Mesothelial cell of epicardium (in vitro differentiated cells): ENCODE results near the gene PRKCA. TPM values are rescaled to one million over a fixed set of nuclear protein-coding genes. Genes with fewer than 3 reads are reported as not detected.

Source experiments
- DNase-seq, 2 experiments: peaks; one replicate each; pipeline ENCODE4 v3.0.0; 2021; ENCODE audit warnings: low spot score in 2 of 2; ENCODE audit not compliant: unreplicated experiment in 2 of 2
- H3K27ac Mint-ChIP-seq: 2 replicates; pipeline ENCODE4 v1.8.0; 2021; ENCODE audit warnings: mixed read lengths
- H3K27me3 Mint-ChIP-seq: 2 replicates; pipeline ENCODE4 v1.8.0; 2021; ENCODE audit warnings: low read depth, mixed read lengths
- H3K36me3 Mint-ChIP-seq: 2 replicates; pipeline ENCODE4 v1.8.0; 2021; ENCODE audit warnings: mixed read lengths
- H3K4me1 Mint-ChIP-seq: 2 replicates; pipeline ENCODE4 v1.8.0; 2021; ENCODE audit warnings: mixed read lengths
- H3K4me3 Mint-ChIP-seq: 2 replicates; pipeline ENCODE4 v1.8.0; 2021; ENCODE audit warnings: mild to moderate bottlenecking, moderate library complexity, mixed read lengths
- H3K9me3 Mint-ChIP-seq: 2 replicates; pipeline ENCODE4 v1.8.0; 2021; ENCODE audit warnings: mixed read lengths
- total RNA-seq: library from RNA; stranded (reverse); gene quantifications from 3 replicates; pipeline ENCODE4 v1.2.1, GENCODE V29; 2021
- TF ChIP-seq, protein P1 (sequence below): fragments of 200-600 bp; sonication (generic); IDR thresholded peaks from one replicate; pipeline ENCODE4 v1.5.0; 2021; ENCODE audit warnings: antibody characterized with exemption; ENCODE audit not compliant: unreplicated experiment

Gene PRKCA
- total RNA-seq, 1 donor from 2014 or later = 15.2 TPM

DNA sequence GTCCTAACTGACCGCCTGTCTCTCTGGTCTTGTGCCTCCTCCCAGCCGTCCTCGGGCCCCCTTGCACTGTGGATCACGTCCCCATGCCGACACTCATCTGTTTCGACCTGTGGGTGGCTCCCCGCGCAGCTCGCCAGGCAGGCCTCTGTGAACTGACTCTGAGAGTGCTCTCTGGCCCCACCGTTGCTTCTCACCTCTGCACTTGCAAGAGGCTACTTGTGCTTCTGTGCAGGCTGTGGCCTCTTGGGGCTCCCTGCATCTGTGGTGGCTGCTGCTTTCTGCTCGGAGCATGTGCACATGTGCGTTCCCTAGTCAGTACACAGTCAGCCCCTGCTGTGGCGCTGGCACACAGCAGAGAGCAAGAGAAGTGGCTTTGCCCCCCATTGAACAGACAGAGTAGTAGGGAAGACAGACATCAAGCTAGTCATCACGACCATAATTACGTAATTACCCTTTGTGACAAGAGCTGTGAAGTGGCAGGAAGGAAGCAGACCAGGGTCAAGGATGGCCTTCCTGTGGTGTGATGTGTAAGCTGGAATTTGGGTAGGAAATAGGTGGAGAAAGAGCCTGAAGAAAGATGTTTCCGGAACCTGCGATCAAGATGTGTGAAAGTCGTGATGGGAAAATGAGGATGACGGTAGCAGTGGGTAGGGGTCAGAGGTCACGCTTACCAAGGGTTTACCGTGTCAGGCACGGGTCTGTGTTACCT, 276.5 kb downstream of the PRKCA start:
- H3K36me3 Mint-ChIP-seq = no peaks in the 10 kb centered on the region
- H3K4me1 Mint-ChIP-seq = peaks cover 23% of the 10 kb centered on the region
- H3K27me3 Mint-ChIP-seq = no peaks in the 10 kb centered on the region

DNA sequence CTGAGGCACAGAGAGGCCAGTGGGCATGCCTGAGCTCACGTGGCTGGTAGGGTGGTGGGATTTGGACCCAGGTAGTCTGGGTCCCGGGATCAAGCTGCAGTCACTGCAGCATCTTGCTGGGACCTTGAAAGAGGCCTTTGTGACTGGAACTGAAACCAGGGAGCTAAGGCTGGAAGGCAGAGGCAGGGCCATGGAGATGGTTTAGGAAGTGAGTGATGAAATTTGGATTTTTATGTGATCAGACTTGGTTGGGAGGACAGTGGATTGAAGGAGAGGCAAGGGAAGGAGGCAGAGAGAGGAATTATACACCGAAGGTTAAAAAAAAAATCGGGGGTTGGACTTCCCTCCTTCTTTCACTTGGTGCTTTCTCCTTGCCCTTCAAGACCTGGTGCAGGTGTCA, 277.1 kb downstream of the PRKCA start:
- Mint-ChIP-seq H3K27me3 (no peaks in the 10 kb centered on the region), H3K4me3 (no peak overlapping the region), H3K9me3 (peaks cover 4% of the 10 kb centered on the region), H3K36me3 (no peaks in the 10 kb centered on the region), H3K4me1 (peaks cover 23% of the 10 kb centered on the region), H3K27ac (no peak overlapping the region)
- no peak for DNase-seq
- TF ChIP-seq, protein P1, sequence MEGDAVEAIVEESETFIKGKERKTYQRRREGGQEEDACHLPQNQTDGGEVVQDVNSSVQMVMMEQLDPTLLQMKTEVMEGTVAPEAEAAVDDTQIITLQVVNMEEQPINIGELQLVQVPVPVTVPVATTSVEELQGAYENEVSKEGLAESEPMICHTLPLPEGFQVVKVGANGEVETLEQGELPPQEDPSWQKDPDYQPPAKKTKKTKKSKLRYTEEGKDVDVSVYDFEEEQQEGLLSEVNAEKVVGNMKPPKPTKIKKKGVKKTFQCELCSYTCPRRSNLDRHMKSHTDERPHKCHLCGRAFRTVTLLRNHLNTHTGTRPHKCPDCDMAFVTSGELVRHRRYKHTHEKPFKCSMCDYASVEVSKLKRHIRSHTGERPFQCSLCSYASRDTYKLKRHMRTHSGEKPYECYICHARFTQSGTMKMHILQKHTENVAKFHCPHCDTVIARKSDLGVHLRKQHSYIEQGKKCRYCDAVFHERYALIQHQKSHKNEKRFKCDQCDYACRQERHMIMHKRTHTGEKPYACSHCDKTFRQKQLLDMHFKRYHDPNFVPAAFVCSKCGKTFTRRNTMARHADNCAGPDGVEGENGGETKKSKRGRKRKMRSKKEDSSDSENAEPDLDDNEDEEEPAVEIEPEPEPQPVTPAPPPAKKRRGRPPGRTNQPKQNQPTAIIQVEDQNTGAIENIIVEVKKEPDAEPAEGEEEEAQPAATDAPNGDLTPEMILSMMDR = no peak

More for the DNA sequence above, 276.5 kb downstream of the PRKCA start:
- DNase-seq = no peak
- Mint-ChIP-seq H3K4me3 (no peak overlapping the region), H3K9me3 (peaks cover 4% of the 10 kb centered on the region), H3K27ac (no peak overlapping the region)
- TF ChIP-seq, protein P1 = no peak

DNA sequence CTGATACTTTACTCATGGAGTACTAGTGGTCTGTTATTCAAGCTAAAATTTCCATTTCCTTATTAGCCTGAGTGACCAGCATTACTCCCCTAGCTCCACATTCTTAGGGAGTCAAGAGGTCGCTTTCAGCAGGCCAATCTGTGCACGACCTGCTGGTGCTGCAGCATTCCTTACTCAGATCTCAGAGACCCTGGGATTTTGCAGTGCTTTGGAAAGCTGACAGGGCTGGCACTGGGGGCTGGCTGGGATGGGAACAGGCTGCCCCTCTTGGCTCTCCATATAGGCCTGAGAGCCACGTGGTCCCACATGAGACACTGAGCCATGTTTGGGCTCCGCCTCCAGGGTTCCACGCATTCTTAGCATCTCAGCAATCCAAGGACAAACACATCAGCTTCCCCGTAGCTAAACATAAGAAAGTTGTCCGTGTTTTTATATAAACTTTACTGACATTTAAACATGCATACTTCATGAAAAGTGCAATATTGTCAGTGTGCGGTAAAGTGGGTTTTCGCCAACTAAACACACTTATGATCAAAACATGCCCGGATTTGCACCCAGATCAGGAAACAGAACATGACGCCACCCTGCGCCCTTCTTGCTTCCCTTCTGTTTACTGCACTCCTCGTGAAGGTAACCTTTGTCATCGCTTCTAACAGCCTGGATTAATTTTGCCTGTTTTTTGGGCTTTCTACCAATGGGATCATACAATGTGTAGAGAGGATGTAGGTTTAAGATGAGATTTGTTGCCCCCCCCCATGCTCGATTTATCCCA, 278.0 kb downstream of the PRKCA start:
- peak overlapping the region; percentile 41 for H3K27ac Mint-ChIP-seq
- no peaks in the 10 kb centered on the region for H3K27me3 Mint-ChIP-seq
- no peaks in the 10 kb centered on the region for H3K36me3 Mint-ChIP-seq
- TF ChIP-seq, protein P1 = no peak
- no peak overlapping the region for H3K4me3 Mint-ChIP-seq
- no peak for DNase-seq
- peaks cover 23% of the 10 kb centered on the region for H3K4me1 Mint-ChIP-seq
- peaks cover 4% of the 10 kb centered on the region for H3K9me3 Mint-ChIP-seq

DNA sequence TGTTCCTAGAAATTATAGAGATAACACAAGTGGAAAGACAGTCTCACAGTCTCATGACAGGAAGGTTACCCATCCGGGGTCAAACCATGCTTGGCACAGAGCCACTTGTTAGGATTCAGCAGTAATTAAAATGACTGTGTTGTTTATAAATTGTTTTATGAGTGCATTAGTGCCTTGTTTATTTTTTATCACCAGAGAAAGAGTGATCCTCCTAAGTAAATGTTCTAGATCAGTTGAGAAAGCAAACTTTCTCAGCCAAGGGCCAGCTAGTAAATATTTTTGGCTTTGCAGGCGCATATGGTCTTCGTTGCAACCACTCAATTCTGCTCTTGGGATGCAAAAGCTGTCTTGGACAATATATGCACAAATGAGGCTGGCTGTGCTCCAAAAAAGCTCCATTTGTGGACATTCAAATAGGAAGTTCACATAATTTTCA, 278.6 kb downstream of the PRKCA start:
- peak overlapping the region; percentile 41 for H3K27ac Mint-ChIP-seq
- H3K4me3 Mint-ChIP-seq = no peak overlapping the region
- H3K27me3 Mint-ChIP-seq = no peaks in the 10 kb centered on the region
- H3K9me3 Mint-ChIP-seq = peaks cover 4% of the 10 kb centered on the region
- H3K36me3 Mint-ChIP-seq = no peaks in the 10 kb centered on the region
- DNase-seq = no peak
- TF ChIP-seq, protein P1 = no peak
- H3K4me1 Mint-ChIP-seq = peaks cover 23% of the 10 kb centered on the region

DNA sequence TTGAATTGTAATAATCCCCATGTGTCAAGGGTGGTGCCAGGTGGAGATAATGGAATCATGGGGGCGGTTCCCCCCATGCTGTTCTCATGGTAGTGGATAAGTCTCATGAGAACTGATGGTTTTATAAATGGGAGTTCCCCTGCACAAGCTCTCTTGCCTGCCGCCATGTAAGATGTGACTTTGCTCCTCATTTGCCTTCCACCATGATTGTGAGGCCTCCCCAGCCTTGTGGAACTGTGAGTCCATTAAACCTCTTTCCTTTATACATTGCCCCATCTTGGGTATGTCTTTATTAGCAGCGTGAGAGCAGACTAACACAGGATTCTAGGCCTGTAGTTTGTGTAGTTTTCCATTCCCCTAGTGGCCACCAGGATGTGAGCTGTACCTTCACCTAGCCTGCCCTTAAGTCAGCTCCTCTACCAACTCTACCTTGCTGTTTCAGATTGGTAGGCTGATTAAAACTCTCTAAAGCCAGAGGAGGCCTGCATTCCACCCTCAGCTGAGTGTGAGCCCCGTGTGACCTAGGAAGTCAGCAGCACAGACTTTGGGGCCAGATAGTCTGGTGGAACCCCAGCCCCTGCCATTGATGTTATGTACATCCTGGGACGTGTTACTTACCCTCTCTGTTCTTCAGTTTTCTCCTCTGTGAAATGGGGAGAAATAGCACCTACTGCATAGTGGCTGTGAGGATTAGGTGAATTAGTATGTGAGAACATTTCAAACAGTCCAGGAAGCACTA, 280.1 kb downstream of the PRKCA start:
- Mint-ChIP-seq H3K9me3 (peaks cover 4% of the 10 kb centered on the region), H3K36me3 (no peaks in the 10 kb centered on the region), H3K27me3 (no peaks in the 10 kb centered on the region), H3K27ac (no peak overlapping the region), H3K4me3 (no peak overlapping the region), H3K4me1 (peaks cover 23% of the 10 kb centered on the region)
- DNase-seq = no peak
- TF ChIP-seq, protein P1 = no peak
